Activated CD4-positive, alpha-beta T cell treated with anti-CD3 and anti-CD28 coated beads, Interleukin-2, Interleukin-4, amounts not matched to agents 100 ng/mL and 50 ng/mL, durations not matched to agents 16 hours and 8 hours (primary cell): Measurements from ENCODE around the gene NOP56.

Experiments
- DNase-seq: peaks from one replicate; pipeline ENCODE4 v3.0.0-alpha.2; 2020; ENCODE audit warnings: low spot score

The NOP56 gene

GRCh38 chr20:2701671-2702081 lies 49.2 kb downstream of the NOP56 start:
- DNase-seq, result no peak

- no peak for DNase-seq
Observed at GRCh38 chr20:2703716-2704475, 51.5 kb downstream of the NOP56 start.

- no peak for DNase-seq
Observed at GRCh38 chr20:2705931-2706645, 53.7 kb downstream of the NOP56 start.

- peak; percentile 42 for DNase-seq
Observed at GRCh38 chr20:2706688-2707352, 54.4 kb downstream of the NOP56 start.

- DNase-seq, result no peak
Observed at GRCh38 chr20:2707353-2708072, 55.1 kb downstream of the NOP56 start.
